PFSK-1 (cell line): ENCODE results near the gene IGSF21.

Experiments
- POLR2AphosphoS5 ChIP-seq: IDR thresholded peaks from 2 replicates; pipeline ENCODE4 v1.6.1; 2012; ENCODE audit warnings: low read depth, mild to moderate bottlenecking, control low read depth, low read length, moderate library complexity
- REST ChIP-seq, 2 experiments: IDR thresholded peaks; 2 replicates each; pipeline versions ENCODE4 v1.6.1 to v1.8.0; 2011 to 2012; ENCODE audit warnings: low read depth in 2 of 2, low read length in 2 of 2, control low read depth in 1 of 2, inconsistent platforms in 1 of 2, mild to moderate bottlenecking in 1 of 2, moderate library complexity in 1 of 2; ENCODE audit not compliant: insufficient read depth in 1 of 2
- TAF1 ChIP-seq: IDR thresholded peaks from 2 replicates; pipeline ENCODE4 v1.6.1; 2012; ENCODE audit warnings: low read length, control low read depth, borderline replicate concordance; ENCODE audit not compliant: insufficient read depth

DNA sequence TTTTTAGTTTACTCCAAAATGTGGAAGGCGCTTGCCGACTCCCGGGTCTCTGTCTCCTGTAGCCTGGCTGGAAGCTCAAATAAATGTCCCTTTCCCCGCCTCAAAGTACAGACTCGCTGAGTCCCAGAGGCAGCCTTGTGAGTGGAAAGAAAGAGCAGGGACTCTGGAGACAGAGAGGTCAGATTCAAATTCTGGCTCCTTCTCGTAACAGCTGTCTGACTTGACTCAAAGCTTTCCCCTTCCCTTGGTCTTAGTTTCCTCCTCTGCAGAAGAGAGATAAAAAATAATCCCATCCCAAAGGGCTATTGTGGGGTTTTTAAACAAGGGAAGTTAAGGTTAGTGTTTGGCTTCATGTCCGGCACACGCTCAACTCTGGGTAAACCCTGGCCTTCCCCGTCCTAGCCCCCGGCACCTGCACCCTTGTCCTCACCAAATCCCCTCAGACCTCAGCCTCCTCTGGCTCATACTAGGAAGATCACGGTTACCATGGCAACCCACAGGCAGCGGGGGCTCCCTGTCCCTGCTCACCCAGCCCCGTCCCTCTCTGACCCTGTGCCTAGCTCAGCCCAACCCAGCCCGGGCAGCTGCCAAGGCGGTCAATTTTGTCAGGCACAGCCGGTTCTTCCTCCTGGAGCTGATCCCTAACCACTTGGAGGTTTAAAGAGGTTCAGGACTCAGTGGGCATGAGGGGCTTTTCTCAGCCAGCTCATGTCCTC lies 49.2 kb upstream of the IGSF21 start:
- TF ChIP-seq POLR2AphosphoS5 (no peak), TAF1 (no peak), REST (IDR thresholded peaks at IDR 0.05; ENCODE audit: insufficient read depth in 1 of 2, low read depth in 2 of 2, low read length in 2 of 2) (no peak)
